Ovary (tissue), 3 donors: Measurements from ENCODE around the gene SCN4B.

Experiments
- CTCF ChIP-seq, 3 donors: fragments of 450-650 bp in 2 of 3; fragments of 200-600 bp in 1 of 3; IDR thresholded peaks; one replicate each; pipeline versions ENCODE4 v1.5.1 to v1.8.0; 2016 to 2022; ENCODE audit warnings: antibody characterized with exemption in 3 of 3, mild to moderate bottlenecking in 1 of 3
- EP300 ChIP-seq: sonication (generic); formaldehyde crosslinking; IDR thresholded peaks from one replicate; pipeline ENCODE4 v1.6.1; 2017; ENCODE audit warnings: antibody characterized with exemption
- POLR2A ChIP-seq: fragments of 450-650 bp; IDR thresholded peaks from one replicate; pipeline ENCODE4 v1.6.1; 2017; ENCODE audit warnings: antibody characterized with exemption, mild to moderate bottlenecking, moderate library complexity
- donor health status: DM: no; HTN: no; CAD: no.

- TF ChIP-seq CTCF (IDR thresholded peaks at IDR 0.05) (no peak), POLR2A (no peak), EP300 (no peak)
These were observed 41.4 kb upstream of the SCN4B start for GRCh38 chr11:118193910-118194566.
